Caco-2 (cell line): ENCODE measurements around the gene GRID2IP. TPM values are rescaled to one million over a fixed set of nuclear protein-coding genes. Genes with fewer than 3 reads are reported as not detected.

Experiments
- BruUV-seq: library from RNA; stranded (reverse); fragments of 400-500 nt; replicated peaks from 2 replicates; lab custom pipeline; 2021; lab: Mats Ljungman, UMichigan
- CTCF ChIA-PET: fragments of 300-600 bp; sonication (Branson Sonifier 250); formaldehyde crosslinking; loops from one replicate; lab custom pipeline; 2022; ENCODE audit warnings: antibody characterized with exemption; lab: Charles Lee
- POLR2A ChIA-PET: fragments of 300-600 bp; sonication (Branson Sonifier 250); formaldehyde crosslinking; loops from one replicate; lab custom pipeline; 2022; ENCODE audit warnings: antibody characterized with exemption; lab: Charles Lee
- DNase-seq, 2 experiments: peaks; one replicate each; pipeline versions ENCODE4 v3.0.0 to v3.0.0-alpha.2; 2020 to 2022
- H3K27me3 ChIP-seq: replicated peaks from 2 replicates; pipeline ENCODE4 v1.6.0; 2011; ENCODE audit warnings: low read length; ENCODE audit not compliant: control insufficient read depth, insufficient read depth
- H3K36me3 ChIP-seq: 2 replicates; pipeline ENCODE4 v1.5.1; 2011; ENCODE audit warnings: low read length; ENCODE audit not compliant: control insufficient read depth, insufficient read depth
- H3K4me1 ChIP-seq: fragments of 250-450 bp; sonication (Bioruptor Pico); 2 replicates; pipeline ENCODE4 v1.5.1; 2020; ENCODE audit warnings: mild to moderate bottlenecking
- H3K4me3 ChIP-seq: 2 replicates; pipeline ENCODE4 v1.5.1; 2011; ENCODE audit warnings: low read depth, mild to moderate bottlenecking, control low read depth, low read length
- H3K9me3 ChIP-seq: fragments of 250-450 bp; sonication (Bioruptor Pico); 2 replicates; pipeline ENCODE4 v1.5.1; 2020; ENCODE audit warnings: mild to moderate bottlenecking, moderate library complexity
- H3K27ac Mint-ChIP-seq: one replicate; pipeline ENCODE4 v1.8.0; 2022; ENCODE audit warnings: mixed read lengths; ENCODE audit not compliant: unreplicated experiment
- H3K27me3 Mint-ChIP-seq: one replicate; pipeline ENCODE4 v1.8.0; 2022; ENCODE audit warnings: mixed read lengths; ENCODE audit not compliant: insufficient read depth, unreplicated experiment
- H3K36me3 Mint-ChIP-seq: one replicate; pipeline ENCODE4 v1.8.0; 2022; ENCODE audit warnings: mild to moderate bottlenecking, mixed read lengths; ENCODE audit not compliant: insufficient read depth, unreplicated experiment
- H3K4me1 Mint-ChIP-seq: one replicate; pipeline ENCODE4 v1.8.0; 2022; ENCODE audit warnings: low read depth, mixed read lengths; ENCODE audit not compliant: unreplicated experiment
- H3K4me3 Mint-ChIP-seq: one replicate; pipeline ENCODE4 v1.8.0; 2022; ENCODE audit warnings: mild to moderate bottlenecking, moderate library complexity, mixed read lengths; ENCODE audit not compliant: unreplicated experiment
- H3K9me3 Mint-ChIP-seq: one replicate; pipeline ENCODE4 v1.8.0; 2022; ENCODE audit warnings: mixed read lengths; ENCODE audit not compliant: unreplicated experiment
- intact Hi-C: fragments of 100-400 bp; cut with micrococcal nuclease; formaldehyde crosslinking; loops from one replicate; pipeline ENCODE4 v1.10.0; 2022; ENCODE audit not compliant: unreplicated experiment
- total RNA-seq: library from RNA; stranded (reverse); gene quantifications from 2 replicates; pipeline ENCODE4 v1.2.3, GENCODE V29; 2022
- TF ChIP-seq, protein P1 (sequence below), 2 experiments: fragments of 200-600 bp in 1 of 2; IDR thresholded peaks; 1 replicate in 1 of 2; 2 replicates in 1 of 2; pipeline versions ENCODE4 v1.5.1 to v1.8.0; 2011 to 2022; ENCODE audit warnings: antibody characterized with exemption in 1 of 2, control low read depth in 1 of 2, inconsistent platforms in 1 of 2, low read depth in 1 of 2, low read length in 1 of 2, mild to moderate bottlenecking in 1 of 2, moderate library complexity in 1 of 2; ENCODE audit not compliant: insufficient read depth in 1 of 2, severe bottlenecking in 1 of 2, unreplicated experiment in 1 of 2

The GRID2IP gene
- total RNA-seq, 1 experiment from 2014 or later: 0.95 TPM

DNA sequence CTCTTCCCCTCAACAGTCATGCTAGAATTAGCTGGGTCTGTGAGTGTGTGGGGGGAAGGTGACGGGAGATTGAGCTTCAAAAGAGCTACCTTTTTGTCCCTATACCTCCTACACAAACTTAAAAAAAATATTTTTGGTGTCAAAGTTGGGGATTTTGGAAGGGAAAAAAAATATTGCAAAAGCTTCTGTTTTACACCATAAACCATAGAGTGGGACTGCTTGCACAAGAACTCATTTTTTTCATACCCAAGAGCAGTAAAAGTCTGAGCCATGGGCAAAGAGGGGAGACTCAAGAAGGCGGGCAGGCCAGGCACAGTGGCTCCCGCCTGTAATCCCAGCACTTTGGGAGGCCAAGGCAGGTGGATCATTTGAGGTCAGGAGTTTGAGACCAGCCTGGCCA lies 16.6 kb upstream of the GRID2IP start:
- Histone ChIP-seq H3K9me3 (no peaks in the 10 kb centered on the region), H3K27me3 (no peaks in the 10 kb centered on the region), H3K36me3 (no peaks in the 10 kb centered on the region), H3K4me1 (no peaks in the 10 kb centered on the region), H3K4me3 (no peak overlapping the region)
- DNase-seq: no peak
- H3K4me3 Mint-ChIP-seq: no peak overlapping the region
- H3K27ac Mint-ChIP-seq: no peak overlapping the region
- POLR2A ChIA-PET: no interaction called here
- no TSS peak for BruUV-seq
- H3K4me1 Mint-ChIP-seq: peaks cover 6% of the 10 kb centered on the region
- CTCF ChIA-PET: no interaction called here
- intact Hi-C loops: no loop called here
- H3K27me3 Mint-ChIP-seq: peaks cover 3% of the 10 kb centered on the region
- H3K36me3 Mint-ChIP-seq: no peaks in the 10 kb centered on the region
- no peaks in the 10 kb centered on the region for H3K9me3 Mint-ChIP-seq
- TF ChIP-seq, protein P1, sequence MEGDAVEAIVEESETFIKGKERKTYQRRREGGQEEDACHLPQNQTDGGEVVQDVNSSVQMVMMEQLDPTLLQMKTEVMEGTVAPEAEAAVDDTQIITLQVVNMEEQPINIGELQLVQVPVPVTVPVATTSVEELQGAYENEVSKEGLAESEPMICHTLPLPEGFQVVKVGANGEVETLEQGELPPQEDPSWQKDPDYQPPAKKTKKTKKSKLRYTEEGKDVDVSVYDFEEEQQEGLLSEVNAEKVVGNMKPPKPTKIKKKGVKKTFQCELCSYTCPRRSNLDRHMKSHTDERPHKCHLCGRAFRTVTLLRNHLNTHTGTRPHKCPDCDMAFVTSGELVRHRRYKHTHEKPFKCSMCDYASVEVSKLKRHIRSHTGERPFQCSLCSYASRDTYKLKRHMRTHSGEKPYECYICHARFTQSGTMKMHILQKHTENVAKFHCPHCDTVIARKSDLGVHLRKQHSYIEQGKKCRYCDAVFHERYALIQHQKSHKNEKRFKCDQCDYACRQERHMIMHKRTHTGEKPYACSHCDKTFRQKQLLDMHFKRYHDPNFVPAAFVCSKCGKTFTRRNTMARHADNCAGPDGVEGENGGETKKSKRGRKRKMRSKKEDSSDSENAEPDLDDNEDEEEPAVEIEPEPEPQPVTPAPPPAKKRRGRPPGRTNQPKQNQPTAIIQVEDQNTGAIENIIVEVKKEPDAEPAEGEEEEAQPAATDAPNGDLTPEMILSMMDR (IDR thresholded peaks at IDR 0.05; ENCODE audit: insufficient read depth in 1 of 2, low read depth in 1 of 2, low read length in 1 of 2, severe bottlenecking in 1 of 2, unreplicated experiment in 1 of 2): no peak

DNA sequence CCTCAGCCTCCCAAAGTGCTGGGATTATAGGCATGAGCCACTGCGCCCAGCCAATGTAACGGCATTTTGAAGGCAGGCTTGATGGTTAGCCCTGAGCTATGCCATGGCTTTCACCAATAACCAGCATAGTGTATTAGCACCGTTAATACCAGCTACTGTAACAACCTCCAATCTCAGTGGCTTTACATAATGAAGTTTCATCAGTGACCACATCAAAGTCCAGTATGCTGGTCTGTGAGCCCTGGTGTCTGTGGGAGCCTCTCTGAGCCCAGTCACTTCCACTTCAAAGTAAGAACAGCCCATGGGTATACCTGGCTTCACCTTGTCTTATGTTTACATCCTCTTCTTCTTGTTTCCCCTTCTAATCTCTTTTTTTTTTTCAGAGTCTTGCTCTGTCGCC lies 14.4 kb upstream of the GRID2IP start:
- Mint-ChIP-seq H3K4me3 (no peak overlapping the region), H3K27me3 (peaks cover 3% of the 10 kb centered on the region), H3K36me3 (no peaks in the 10 kb centered on the region), H3K27ac (no peak overlapping the region), H3K4me1 (no peaks in the 10 kb centered on the region), H3K9me3 (no peaks in the 10 kb centered on the region)
- intact Hi-C loops: no loop called here
- Histone ChIP-seq H3K9me3 (no peaks in the 10 kb centered on the region), H3K4me3 (no peak overlapping the region), H3K36me3 (no peaks in the 10 kb centered on the region), H3K27me3 (no peaks in the 10 kb centered on the region), H3K4me1 (no peaks in the 10 kb centered on the region)
- ChIA-PET CTCF (no interaction called here), POLR2A (no interaction called here)
- TF ChIP-seq, protein P1 (IDR thresholded peaks at IDR 0.05; ENCODE audit: insufficient read depth in 1 of 2, low read depth in 1 of 2, low read length in 1 of 2, severe bottlenecking in 1 of 2, unreplicated experiment in 1 of 2): no peak
- BruUV-seq: no TSS peak
- DNase-seq: no peak

DNA sequence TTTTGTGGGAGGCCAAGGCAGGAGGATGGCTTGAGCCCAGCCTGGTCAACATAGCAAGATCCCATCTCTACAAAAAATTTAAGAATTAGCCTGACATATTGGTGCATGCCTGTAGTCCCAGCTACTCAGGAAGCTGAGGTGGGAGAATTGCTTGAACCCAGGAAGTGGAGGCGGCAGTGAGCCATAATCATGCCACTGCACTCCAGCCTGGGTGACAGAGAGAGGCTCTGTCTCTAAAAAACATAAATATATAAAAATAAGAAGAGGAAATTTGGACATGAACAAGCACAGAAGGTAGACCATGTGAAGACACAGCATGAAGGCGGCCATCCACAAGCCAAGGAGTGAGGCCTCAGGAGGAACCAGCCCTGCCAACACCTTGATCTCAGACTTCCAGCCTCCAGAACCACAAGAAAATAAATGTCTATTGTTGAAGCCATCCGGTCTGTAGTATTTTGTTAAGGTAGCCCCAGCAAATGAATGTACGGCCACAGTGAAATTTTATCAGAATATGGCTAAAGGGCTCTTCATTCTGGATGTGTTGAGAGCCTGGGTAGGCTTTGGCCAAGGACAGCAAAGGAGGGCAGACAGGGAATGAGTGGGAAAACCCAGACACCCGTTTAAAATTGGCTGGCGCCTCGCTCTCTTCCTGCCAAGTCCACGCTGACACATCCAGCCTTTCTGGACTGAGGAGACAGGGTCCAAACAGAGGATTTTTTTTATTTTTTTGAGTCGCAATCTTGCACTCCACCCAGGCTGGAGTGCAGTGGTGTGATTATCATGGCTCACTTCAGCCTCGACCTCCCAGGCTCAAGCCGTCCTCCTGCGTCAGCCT lies 12.9 kb upstream of the GRID2IP start:
- TF ChIP-seq, protein P1 (IDR thresholded peaks at IDR 0.05; ENCODE audit: insufficient read depth in 1 of 2, low read depth in 1 of 2, low read length in 1 of 2, severe bottlenecking in 1 of 2, unreplicated experiment in 1 of 2): no peak
- Mint-ChIP-seq H3K4me3 (no peak overlapping the region), H3K27me3 (peaks cover 3% of the 10 kb centered on the region), H3K27ac (no peak overlapping the region), H3K36me3 (no peaks in the 10 kb centered on the region), H3K9me3 (no peaks in the 10 kb centered on the region), H3K4me1 (no peaks in the 10 kb centered on the region)
- ChIA-PET CTCF (no interaction called here), POLR2A (no interaction called here)
- no TSS peak for BruUV-seq
- Histone ChIP-seq H3K9me3 (no peaks in the 10 kb centered on the region), H3K36me3 (no peaks in the 10 kb centered on the region), H3K27me3 (no peaks in the 10 kb centered on the region), H3K4me3 (no peak overlapping the region), H3K4me1 (no peaks in the 10 kb centered on the region)
- no peak for DNase-seq
- intact Hi-C loops: no loop called here
